ENCODE results near the gene FAM98B. TPM values are rescaled to one million over a fixed set of nuclear protein-coding genes. Genes with fewer than 3 reads are reported as not detected.

The FAM98B gene
- total and polyA plus RNA-seq, 2 of the 8 experiments (the other 6 are each of a cell fraction or from before 2014, with no cell fraction given), result 5.9 to 48.4 TPM

DNA sequence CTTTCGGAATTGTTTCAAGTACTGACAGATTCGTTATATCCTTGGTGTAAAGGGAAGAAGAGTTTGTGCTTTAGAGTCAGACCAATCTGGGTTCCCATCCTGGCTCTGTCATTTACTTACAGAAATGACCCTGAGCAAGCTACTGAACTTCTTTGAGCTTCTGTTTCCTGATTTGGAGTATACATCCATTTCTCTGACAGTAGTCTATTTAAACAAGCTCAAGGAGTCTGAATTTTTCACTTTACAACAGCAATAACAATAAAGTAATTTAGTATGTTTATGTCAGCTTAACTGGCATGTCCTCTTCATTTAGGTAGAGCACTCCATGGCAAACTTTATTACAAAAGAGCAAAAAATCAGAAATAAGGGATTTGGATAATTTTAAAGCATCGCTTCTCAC is 27.8 kb downstream of the FAM98B start:
- no peak overlapping the region for H2BK20ac ChIP-seq (ENCODE audit: low read length)
- ChIA-PET CTCF (ENCODE audit: partially characterized antibody) (interaction anchor here (0.8 kb wide), 1 partner anchor 8 kb away, joined by 3 read pairs; no protein-coding TSS in a partner anchor), POLR2A (ENCODE audit: partially characterized antibody) (no interaction called here)
- no peak overlapping the region for H3K56ac ChIP-seq (replicated peaks; ENCODE audit: insufficient read length, low read depth, low read length)
- no peak overlapping the region for H3K23ac ChIP-seq (ENCODE audit: insufficient read length)
- no peak overlapping the region for H4K5ac ChIP-seq (ENCODE audit: insufficient read length, low read depth, low read length)
- H2AFZ ChIP-seq (ENCODE audit: low read length), result no peak overlapping the region
- TF ChIP-seq GTF2F1 (IDR thresholded peaks at IDR 0.05; ENCODE audit: borderline replicate concordance, low read depth, low read length) (no peak), HDAC6 (IDR thresholded peaks at IDR 0.05; ENCODE audit: low read depth, low read length) (no peak)
- TF ChIP-seq, protein P1, sequence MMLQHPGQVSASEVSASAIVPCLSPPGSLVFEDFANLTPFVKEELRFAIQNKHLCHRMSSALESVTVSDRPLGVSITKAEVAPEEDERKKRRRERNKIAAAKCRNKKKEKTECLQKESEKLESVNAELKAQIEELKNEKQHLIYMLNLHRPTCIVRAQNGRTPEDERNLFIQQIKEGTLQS (IDR thresholded peaks at IDR 0.05; ENCODE audit: insufficient read depth, low read depth, low read length), result no peak
- no peak overlapping the region for H3K18ac ChIP-seq (ENCODE audit: extremely low read depth, low read length)
- no peaks in the 10 kb centered on the region for H3K27me3 ChIP-seq (replicated peaks in 1 of 4; ENCODE audit: control insufficient read depth in 3 of 4, extremely low read depth in 1 of 4, insufficient read depth in 3 of 4, low read length in 3 of 4)
- H3K4me1 ChIP-seq (replicated peaks in 1 of 4; ENCODE audit: control insufficient read depth in 3 of 4, insufficient read depth in 4 of 4, low read length in 3 of 4), result no peaks in the 10 kb centered on the region
- no peak overlapping the region for H3K14ac ChIP-seq (ENCODE audit: insufficient read length)
- no peak overlapping the region for H4K91ac ChIP-seq (replicated peaks; ENCODE audit: insufficient read length, low read length)
- no peaks in the 10 kb centered on the region for H3K23me2 ChIP-seq (ENCODE audit: low read depth, low read length)
- no peak overlapping the region for H3K27ac ChIP-seq (ENCODE audit: low read depth, low read length)
- DNase-seq (ENCODE audit: low read depth in 1 of 2, low spot score in 2 of 2), result no peak
- H2AK5ac ChIP-seq (ENCODE audit: low read depth, low read length), result no peak overlapping the region
- no peak overlapping the region for H2BK120ac ChIP-seq (replicated peaks; ENCODE audit: low read depth, low read length)
- no peak overlapping the region for H4K8ac ChIP-seq (ENCODE audit: extremely low read depth, insufficient read depth, low read length)
- WGBS, 2 experiments (ENCODE audit: extremely low coverage in 1 of 2, insufficient coverage in 1 of 2, insufficient read length in 1 of 2, insufficient replicate concordance in 2 of 2, low coverage in 1 of 2, low lambda C conversion rate in 2 of 2, missing lambda C conversion rate in 1 of 2), result 98% methylated on average over 3 of the region's 3 CpGs; no CpG with 5 or more reads in 1 of the 2 experiments
- H3K4ac ChIP-seq (replicated peaks; ENCODE audit: insufficient read length, low read depth, low read length), result no peak overlapping the region
- no peak overlapping the region for H2BK15ac ChIP-seq (ENCODE audit: low read length)
- no peaks in the 10 kb centered on the region for H4K20me1 ChIP-seq (replicated peaks in 1 of 2; ENCODE audit: control insufficient read depth in 1 of 2, insufficient read depth in 2 of 2, low read length in 2 of 2)
- H2BK12ac ChIP-seq (ENCODE audit: low read depth, low read length), result no peak overlapping the region
- peaks cover 0 to 27% (median 8%) of the 10 kb centered on the region in 4 experiments; a peak in 5 of 8 replicates for H3K36me3 ChIP-seq (ENCODE audit: control insufficient read depth in 2 of 4, insufficient read depth in 4 of 4, low read length in 3 of 4)
- no peak overlapping the region for H3K4me3 ChIP-seq (ENCODE audit: extremely low read depth in 1 of 4, insufficient read depth in 2 of 4, low read depth in 3 of 4, low read length in 4 of 4)
- no peak overlapping the region for H3K4me2 ChIP-seq (ENCODE audit: insufficient read depth in 1 of 2, low read depth in 2 of 2, low read length in 2 of 2)
- no peak for FAIRE-seq
- no peak overlapping the region for H3K9ac ChIP-seq (replicated peaks in 1 of 4; ENCODE audit: extremely low read depth in 1 of 4, low read depth in 3 of 4, low read length in 3 of 4)
- no peaks in the 10 kb centered on the region for H3K79me1 ChIP-seq (ENCODE audit: low read depth, low read length)
- no peaks in the 10 kb centered on the region for H3K9me3 ChIP-seq (ENCODE audit: insufficient read depth in 2 of 2, low read depth in 1 of 2, low read length in 1 of 2)
- H2BK5ac ChIP-seq (ENCODE audit: low read depth, low read length), result no peak overlapping the region
- no peaks in the 10 kb centered on the region for H3K79me2 ChIP-seq (ENCODE audit: control insufficient read depth in 1 of 2, insufficient read depth in 2 of 2, low read length in 2 of 2)
